H1 (cell line): ENCODE results near the gene ITGA8. TPM values are rescaled to one million over a fixed set of nuclear protein-coding genes. Genes with fewer than 3 reads are reported as not detected.

ENCODE experiments used
- CTCF ChIA-PET: fragments of 300-600 bp; sonication (Branson Sonifier 250); formaldehyde crosslinking; loops from one replicate; lab custom pipeline; 2021; ENCODE audit not compliant: partially characterized antibody; lab: Charles Lee
- POLR2A ChIA-PET: fragments of 300-600 bp; sonication (Branson Sonifier 250); formaldehyde crosslinking; loops from one replicate; lab custom pipeline; 2021; ENCODE audit warnings: inconsistent platforms; ENCODE audit not compliant: partially characterized antibody; lab: Charles Lee
- DNase-seq, 2 experiments: peaks; one replicate each; pipeline versions ENCODE4 v3.0.0 to v3.0.0-alpha.2; 2010 to 2022; ENCODE audit warnings: low spot score in 2 of 2, low read depth in 1 of 2, mixed read lengths in 1 of 2
- FAIRE-seq: peaks from 2 replicates; lab custom pipeline; 2011; peaks lifted over from hg19 to GRCh38; lab: Jason Lieb, UNC
- H2AFZ ChIP-seq: 2 replicates; pipeline ENCODE4 v1.8.1; 2012; ENCODE audit warnings: low read length, inconsistent platforms
- H2AK5ac ChIP-seq: 2 replicates; pipeline ENCODE4 v1.6.1; 2013; ENCODE audit warnings: low read depth, low read length
- H2BK120ac ChIP-seq: replicated peaks from 2 replicates; pipeline ENCODE3; 2013; ENCODE audit warnings: low read depth, low read length, inconsistent platforms
- H2BK12ac ChIP-seq: 2 replicates; pipeline ENCODE4 v1.6.1; 2013; ENCODE audit warnings: low read depth, low read length
- H2BK15ac ChIP-seq: 2 replicates; pipeline ENCODE4 v1.6.1; 2013; ENCODE audit warnings: low read length
- H2BK20ac ChIP-seq: 2 replicates; pipeline ENCODE4 v1.6.1; 2013; ENCODE audit warnings: low read length
- H2BK5ac ChIP-seq: 2 replicates; pipeline ENCODE4 v1.6.1; 2013; ENCODE audit warnings: low read depth, low read length
- H3K14ac ChIP-seq: 2 replicates; pipeline ENCODE4 v1.6.1; 2013; ENCODE audit warnings: inconsistent platforms; ENCODE audit not compliant: insufficient read length
- H3K18ac ChIP-seq: 2 replicates; pipeline ENCODE4 v1.6.1; 2013; ENCODE audit warnings: low read length; ENCODE audit errors: extremely low read depth
- H3K23ac ChIP-seq: 2 replicates; pipeline ENCODE4 v1.6.1; 2013; ENCODE audit warnings: inconsistent platforms; ENCODE audit not compliant: insufficient read length
- H3K23me2 ChIP-seq: 2 replicates; pipeline ENCODE4 v1.6.1; 2013; ENCODE audit warnings: low read depth, low read length
- H3K27ac ChIP-seq: 2 replicates; pipeline ENCODE4 v1.6.1; 2011; ENCODE audit warnings: low read depth, low read length, inconsistent platforms
- H3K27me3 ChIP-seq, 4 experiments: replicated peaks in 1 of 4; 1 replicate in 1 of 4; 2 replicates in 3 of 4; pipeline versions ENCODE4 v1.6.1 to v1.8.1; 2011 to 2013; ENCODE audit warnings: low read length in 3 of 4, mild to moderate bottlenecking in 3 of 4, inconsistent platforms in 2 of 4, mixed read lengths in 2 of 4, moderate library complexity in 1 of 4; ENCODE audit not compliant: control insufficient read depth in 3 of 4, insufficient read depth in 3 of 4; ENCODE audit errors: extremely low read depth in 1 of 4
- H3K36me3 ChIP-seq, 4 experiments: 2 replicates each; pipeline versions ENCODE4 v1.6.1 to v1.8.1; 2011 to 2013; ENCODE audit warnings: mild to moderate bottlenecking in 4 of 4, low read length in 3 of 4, moderate library complexity in 2 of 4, control low read depth in 1 of 4, inconsistent platforms in 1 of 4; ENCODE audit not compliant: insufficient read depth in 4 of 4, control insufficient read depth in 2 of 4
- H3K4ac ChIP-seq: replicated peaks from 2 replicates; pipeline ENCODE3; 2013; ENCODE audit warnings: low read length, low read depth, mixed read lengths, inconsistent platforms; ENCODE audit not compliant: insufficient read length
- H3K4me1 ChIP-seq, 4 experiments: replicated peaks in 1 of 4; 1 replicate in 1 of 4; 2 replicates in 3 of 4; pipeline versions ENCODE4 v1.6.1 to v1.8.1; 2011 to 2013; ENCODE audit warnings: low read length in 3 of 4, inconsistent platforms in 2 of 4, mixed read lengths in 1 of 4; ENCODE audit not compliant: insufficient read depth in 4 of 4, control insufficient read depth in 3 of 4
- H3K4me2 ChIP-seq, 2 experiments: 2 replicates each; pipeline versions ENCODE4 v1.6.1 to v1.8.1; 2011 to 2013; ENCODE audit warnings: low read depth in 2 of 2, low read length in 2 of 2, control low read depth in 1 of 2, inconsistent platforms in 1 of 2, mild to moderate bottlenecking in 1 of 2; ENCODE audit not compliant: insufficient read depth in 1 of 2
- H3K4me3 ChIP-seq, 4 experiments: fragments of 200-600, 300-600 bp in 1 of 4; sonication (generic), shearing (Covaris generic), sonication (Bioruptor Twin) in 1 of 4; 2 replicates each; pipeline versions ENCODE4 v1.5.1 to v1.8.1; 2011 to 2016; ENCODE audit warnings: low read length in 4 of 4, low read depth in 3 of 4, control low read depth in 2 of 4, inconsistent platforms in 2 of 4, mild to moderate bottlenecking in 2 of 4, mixed read lengths in 1 of 4, moderate library complexity in 1 of 4; ENCODE audit not compliant: insufficient read depth in 2 of 4; ENCODE audit errors: extremely low read depth in 1 of 4
- H3K56ac ChIP-seq: replicated peaks from 2 replicates; pipeline ENCODE3; 2013; ENCODE audit warnings: low read depth, mild to moderate bottlenecking, mixed read lengths, low read length, inconsistent platforms; ENCODE audit not compliant: insufficient read length
- H3K79me1 ChIP-seq: 2 replicates; pipeline ENCODE4 v1.6.1; 2013; ENCODE audit warnings: low read depth, low read length, control low read depth
- H3K79me2 ChIP-seq, 2 experiments: 2 replicates each; pipeline versions ENCODE4 v1.6.1 to v1.8.1; 2012 to 2013; ENCODE audit warnings: low read length in 2 of 2, mild to moderate bottlenecking in 2 of 2, inconsistent platforms in 1 of 2; ENCODE audit not compliant: insufficient read depth in 2 of 2, control insufficient read depth in 1 of 2
- H3K9ac ChIP-seq, 4 experiments: replicated peaks in 1 of 4; 1 replicate in 1 of 4; 2 replicates in 3 of 4; pipeline versions ENCODE4 v1.6.1 to v1.8.1; 2011 to 2013; ENCODE audit warnings: low read depth in 3 of 4, low read length in 3 of 4, control low read depth in 2 of 4, mild to moderate bottlenecking in 2 of 4, moderate library complexity in 2 of 4, inconsistent platforms in 1 of 4; ENCODE audit errors: extremely low read depth in 1 of 4
- H3K9me3 ChIP-seq, 2 experiments: 2 replicates each; pipeline versions ENCODE4 v1.6.1 to v1.8.1; 2012 to 2013; ENCODE audit warnings: mild to moderate bottlenecking in 2 of 2, moderate library complexity in 2 of 2, control low read depth in 1 of 2, inconsistent platforms in 1 of 2, low read depth in 1 of 2, low read length in 1 of 2, mixed read lengths in 1 of 2; ENCODE audit not compliant: insufficient read depth in 2 of 2
- H4K20me1 ChIP-seq, 2 experiments: replicated peaks in 1 of 2; 2 replicates each; pipeline versions ENCODE3 to v1.8.1; 2011 to 2013; ENCODE audit warnings: inconsistent platforms in 2 of 2, low read length in 2 of 2, mild to moderate bottlenecking in 1 of 2; ENCODE audit not compliant: insufficient read depth in 2 of 2, control insufficient read depth in 1 of 2
- H4K5ac ChIP-seq: 2 replicates; pipeline ENCODE4 v1.6.1; 2013; ENCODE audit warnings: low read length, low read depth, mixed read lengths, inconsistent platforms; ENCODE audit not compliant: insufficient read length
- H4K8ac ChIP-seq: 2 replicates; pipeline ENCODE4 v1.8.0; 2013; ENCODE audit warnings: mild to moderate bottlenecking, moderate library complexity, low read length, inconsistent platforms; ENCODE audit not compliant: insufficient read depth; ENCODE audit errors: extremely low read depth
- H4K91ac ChIP-seq: replicated peaks from 2 replicates; pipeline ENCODE3; 2013; ENCODE audit warnings: low read length, mixed read lengths, inconsistent platforms; ENCODE audit not compliant: insufficient read length
- TCF12 ChIP-seq: IDR thresholded peaks from 2 replicates; pipeline ENCODE4 v1.6.1; 2011; ENCODE audit warnings: low read depth, mild to moderate bottlenecking, low read length
- WGBS, 2 experiments: shearing (Covaris generic) in 1 of 2; methylation state at CpG; one replicate each; pipeline versions ENCODE4 v1.1.6 to v1.1.7; 2013 to 2015; ENCODE audit warnings: low lambda C conversion rate in 2 of 2, mixed read lengths in 2 of 2, inconsistent platforms in 1 of 2, low coverage in 1 of 2, missing lambda C conversion rate in 1 of 2; ENCODE audit not compliant: insufficient replicate concordance in 2 of 2, insufficient coverage in 1 of 2, insufficient read length in 1 of 2; ENCODE audit errors: extremely low coverage in 1 of 2, missing lambda C conversion rate in 1 of 2; 5-methylcytosine and 5-hydroxymethylcytosine counted together
- polyA plus RNA-seq, 7 experiments: library from polyadenylated mRNA; depleted of rRNA in 3 of 7; stranded (reverse) in 5 of 7; unstranded in 2 of 7; fragments of >200 nt in 5 of 7; fragments of 200-250 nt in 2 of 7; gene quantifications; 1 replicate in 5 of 7; 2 replicates in 1 of 7; 4 replicates in 1 of 7; pipeline versions ENCODE4 v1.2.1 to v1.2.3, GENCODE V29; 2011 to 2013; ENCODE audit warnings: missing spikeins in 2 of 7, mixed read lengths in 2 of 7
- total RNA-seq: library from RNA; stranded (reverse); fragmentation: NEBNext Ultra II Directional; extraction: Animal tissue kit (Norgen Biotek cat#: 25700); gene quantifications from 2 replicates; pipeline ENCODE4 v1.2.1, GENCODE V29; 2021

Gene ITGA8
- total and polyA plus RNA-seq, 2 of the 8 experiments (the other 6 are each of a cell fraction or from before 2014, with no cell fraction given) = not detected

DNA sequence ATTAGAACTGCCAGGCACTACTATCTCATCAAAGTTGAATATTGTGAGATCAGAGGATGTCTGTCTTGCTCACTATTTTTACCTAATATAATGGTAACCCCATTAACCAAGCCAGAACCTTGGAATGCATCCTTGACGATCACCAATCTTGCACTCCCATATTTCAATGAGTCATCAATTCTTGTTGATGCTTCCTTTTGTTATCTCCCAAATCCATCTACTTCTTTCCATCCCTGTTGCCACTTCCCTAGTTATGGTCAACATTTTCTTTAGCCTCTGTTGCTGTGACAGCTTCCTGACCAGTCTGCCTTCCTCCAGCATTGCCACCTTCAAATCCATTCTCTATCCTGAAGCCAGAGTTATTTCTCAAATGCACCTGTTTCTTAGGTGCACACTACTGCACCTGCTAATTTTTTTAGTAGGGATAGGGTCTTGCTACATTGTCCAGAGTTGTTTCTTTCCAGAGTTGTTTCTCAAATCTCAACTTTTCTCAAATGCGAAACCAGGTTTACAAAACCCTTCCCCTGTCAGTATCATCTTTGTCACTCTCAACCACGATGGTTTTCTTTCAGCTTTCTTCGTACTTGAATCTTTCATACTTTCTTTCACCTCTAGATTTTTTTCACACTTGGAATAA lies 15.7 kb downstream of the ITGA8 start:
- Histone ChIP-seq H2BK5ac (no peak overlapping the region), H3K4me2 (no peak overlapping the region), H3K23me2 (no peaks in the 10 kb centered on the region; the same call in 1 of the 2 replicates), H3K36me3 (0 out of 8 replicates have a peak, but pooled peaks cover 0 to 2% (median 0%) of the 10 kb centered on the region in 4 experiments), H3K9me3 (no peaks in the 10 kb centered on the region), H4K91ac (no peak overlapping the region), H3K27ac (no peak overlapping the region), H2BK120ac (no peak overlapping the region), H3K4me1 (no peaks in the 10 kb centered on the region), H3K27me3 (no peaks in the 10 kb centered on the region), H2BK15ac (no peak overlapping the region), H2BK20ac (no peak overlapping the region), H2AK5ac (no peak overlapping the region), H4K8ac (no peak overlapping the region), H2BK12ac (no peak overlapping the region), H3K14ac (no peak overlapping the region), H3K23ac (no peak overlapping the region), H3K4me3 (no peak overlapping the region), H3K56ac (no peak overlapping the region), H2AFZ (no peak overlapping the region), H3K4ac (no peak overlapping the region), H3K79me2 (no peaks in the 10 kb centered on the region), H3K79me1 (no peaks in the 10 kb centered on the region), H4K5ac (no peak overlapping the region), H4K20me1 (no peaks in the 10 kb centered on the region), H3K18ac (no peak overlapping the region), H3K9ac (no peak overlapping the region)
- ChIA-PET CTCF (interaction anchor here (1.0 to 2.3 kb wide), 2 partner anchors 11 to 270 kb away, joined by 3 to 7 read pairs; no protein-coding TSS in a partner anchor), POLR2A (no interaction called here)
- FAIRE-seq (no peak), DNase-seq (no peak)
- TF ChIP-seq TCF12 = no peak
- WGBS, 2 experiments = 96% methylated on average over 4 of the region's 4 CpGs; no CpG with 5 or more reads in 1 of the 2 experiments
